ENCODE measurements around the gene ADH4. TPM values are rescaled to one million over a fixed set of nuclear protein-coding genes. Genes with fewer than 3 reads are reported as not detected.

ADH4 gene
- total and polyA plus RNA-seq, 9 of the 15 experiments (the other 6 are each of a cell fraction or from before 2014, with no cell fraction given): not detected

DNA sequence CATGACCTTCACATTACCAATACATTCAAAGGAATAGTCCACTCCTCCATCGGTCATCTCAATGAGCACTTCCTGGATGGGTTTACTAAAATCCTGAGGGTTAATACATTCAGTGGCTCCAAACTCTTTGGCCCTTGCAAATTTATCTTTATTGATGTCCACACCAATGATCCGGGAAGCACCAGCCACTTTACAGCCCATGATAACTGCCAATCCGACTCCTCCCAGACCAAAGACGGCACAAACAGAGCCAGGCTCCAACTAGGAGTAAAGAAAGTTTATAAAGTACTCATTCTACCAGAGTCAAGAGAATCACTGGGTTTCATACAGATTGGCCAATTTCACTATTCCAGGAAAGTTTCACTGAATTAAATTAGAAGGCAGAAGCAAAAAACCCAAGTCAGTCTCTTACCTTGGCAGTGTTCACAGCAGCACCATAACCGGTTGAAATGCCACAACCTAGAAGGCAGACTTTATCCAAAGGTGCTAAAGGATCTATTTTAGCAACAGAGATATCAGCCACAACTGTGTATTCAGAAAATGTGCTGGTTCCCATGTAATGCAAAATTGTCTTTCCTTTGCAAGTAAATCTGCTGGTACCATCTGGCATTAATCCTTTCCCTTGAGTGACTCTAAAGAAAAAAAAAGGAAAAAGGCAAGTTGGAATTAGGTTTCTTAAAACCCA is 67.7 kb downstream of the ADH4 start:
- H3K36me3 ChIP-seq (ENCODE audit: control insufficient read depth, insufficient read depth, low read length): peaks cover 97% of the 10 kb centered on the region
- no peaks in the 10 kb centered on the region for H4K20me1 ChIP-seq (replicated peaks; ENCODE audit: control insufficient read depth, insufficient read depth, low read length)
- no peaks in the 10 kb centered on the region for H3K4me1 ChIP-seq (replicated peaks in 1 of 2; ENCODE audit: control insufficient read depth in 2 of 2, insufficient read depth in 2 of 2, low read length in 2 of 2)
- FAIRE-seq: no peak
- no peak for ATAC-seq
- peaks cover 3% of the 10 kb centered on the region; the same call in 1 of the 3 replicates for H3K79me2 ChIP-seq (ENCODE audit: control insufficient read depth, insufficient read depth, low read length)
- DNase-seq (ENCODE audit: extremely low read depth in 1 of 4, low spot score in 3 of 4): no peak
- no peaks in the 10 kb centered on the region for H3K9me1 ChIP-seq (ENCODE audit: control insufficient read depth, insufficient read depth, low read length)
- H3K9ac ChIP-seq (ENCODE audit: insufficient read depth in 1 of 2, low read depth in 2 of 2, low read length in 2 of 2): no peak overlapping the region
- no TSS peak for BruUV-seq (replicated peaks)
- no peaks in the 10 kb centered on the region for H3K9me3 ChIP-seq (replicated peaks; ENCODE audit: control insufficient read depth, insufficient read depth, low read depth, low read length)
- in situ Hi-C loops (cut with MboI) (no loop called here), intact Hi-C loops (cut with micrococcal nuclease) (no loop called here)
- no peaks in the 10 kb centered on the region for H3K27me3 ChIP-seq (ENCODE audit: control insufficient read depth in 2 of 2, insufficient read depth in 2 of 2, low read length in 2 of 2)
- ChIA-PET CTCF (ENCODE audit: low intra/inter-chr PET ratio) (no interaction called here), POLR2A (no interaction called here)
- no peak overlapping the region for H3K4me2 ChIP-seq (ENCODE audit: insufficient read depth, low read length)
- H3K27ac ChIP-seq (ENCODE audit: extremely low read depth, low read depth, low read length): no peak overlapping the region
- WGBS (ENCODE audit: insufficient coverage, low coverage, missing lambda C conversion rate): 97% methylated on average over 5 of the region's 5 CpGs
- TF ChIP-seq ZNF764 (CRISPR knock-in tag; IDR thresholded peaks at IDR 0.05; ENCODE audit: low read depth): no peak
- TF ChIP-seq SRSF1 (IDR thresholded peaks at IDR 0.05; ENCODE audit: low read depth, low read length): no peak
- no peak for TF ChIP-seq CHD4 (IDR thresholded peaks at IDR 0.05; ENCODE audit: insufficient read depth, insufficient replicate concordance, low read depth, low read length, poor library complexity, severe bottlenecking)
- TF ChIP-seq U2AF2 (optimal IDR thresholded peaks at IDR 0.05; ENCODE audit: low read depth, low read length): no peak
- TF ChIP-seq PHF8 (IDR thresholded peaks at IDR 0.05; ENCODE audit: borderline replicate concordance, low read length): no peak
- no peak for TF ChIP-seq GTF2A2 (tag; IDR thresholded peaks at IDR 0.05)
- TF ChIP-seq, protein P1, sequence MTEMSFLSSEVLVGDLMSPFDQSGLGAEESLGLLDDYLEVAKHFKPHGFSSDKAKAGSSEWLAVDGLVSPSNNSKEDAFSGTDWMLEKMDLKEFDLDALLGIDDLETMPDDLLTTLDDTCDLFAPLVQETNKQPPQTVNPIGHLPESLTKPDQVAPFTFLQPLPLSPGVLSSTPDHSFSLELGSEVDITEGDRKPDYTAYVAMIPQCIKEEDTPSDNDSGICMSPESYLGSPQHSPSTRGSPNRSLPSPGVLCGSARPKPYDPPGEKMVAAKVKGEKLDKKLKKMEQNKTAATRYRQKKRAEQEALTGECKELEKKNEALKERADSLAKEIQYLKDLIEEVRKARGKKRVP (CRISPR knock-in tag; IDR thresholded peaks at IDR 0.05): no peak
- no peak for TF ChIP-seq PPARD (CRISPR knock-in tag; IDR thresholded peaks at IDR 0.05)
- no peak for TF ChIP-seq XRCC3 (IDR thresholded peaks at IDR 0.05)
- no peak for TF ChIP-seq MEF2A (IDR thresholded peaks at IDR 0.05; ENCODE audit: control insufficient read depth, low read depth, low read length)
- TF ChIP-seq, protein P2, sequence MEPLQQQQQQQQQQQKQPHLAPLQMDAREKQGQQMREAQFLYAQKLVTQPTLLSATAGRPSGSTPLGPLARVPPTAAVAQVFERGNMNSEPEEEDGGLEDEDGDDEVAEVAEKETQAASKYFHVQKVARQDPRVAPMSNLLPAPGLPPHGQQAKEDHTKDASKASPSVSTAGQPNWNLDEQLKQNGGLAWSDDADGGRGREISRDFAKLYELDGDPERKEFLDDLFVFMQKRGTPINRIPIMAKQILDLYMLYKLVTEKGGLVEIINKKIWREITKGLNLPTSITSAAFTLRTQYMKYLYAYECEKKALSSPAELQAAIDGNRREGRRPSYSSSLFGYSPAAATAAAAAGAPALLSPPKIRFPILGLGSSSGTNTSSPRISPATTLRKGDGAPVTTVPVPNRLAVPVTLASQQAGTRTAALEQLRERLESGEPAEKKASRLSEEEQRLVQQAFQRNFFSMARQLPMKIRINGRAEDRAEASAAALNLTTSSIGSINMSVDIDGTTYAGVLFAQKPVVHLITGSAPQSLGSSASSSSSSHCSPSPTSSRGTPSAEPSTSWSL (CRISPR knock-in tag; IDR thresholded peaks at IDR 0.05; ENCODE audit: borderline replicate concordance): no peak
- no peak for TF ChIP-seq SREBF2 (CRISPR knock-in tag; IDR thresholded peaks at IDR 0.05)
- no peak overlapping the region for H3K4me3 ChIP-seq
- H2AFZ ChIP-seq (ENCODE audit: low read depth, low read length): no peak overlapping the region

All from K562 (cell line).